Activated CD4-positive, CD25-positive, alpha-beta regulatory T cell (primary cell): Measurements from ENCODE around the gene MERTK.
"Not testable (repeated sequence)": the region's sequence is repeated elsewhere in the genome, so short reads cannot be mapped to it uniquely, and the experiment has no call there.

Experiments used
- DNase-seq, 4 experiments: peaks; one replicate each; lab custom pipeline; 2025; lab: John Stamatoyannopoulos, UW

MERTK gene

GRCh38 chr2:111909997-111910396 is 11.6 kb downstream of the MERTK start:
- DNase-seq = not testable (repeated sequence)

- no peak for DNase-seq
Observed at GRCh38 chr2:111910609-111911277, 12.3 kb downstream of the MERTK start.

GRCh38 chr2:111911295-111911977 is 13.0 kb downstream of the MERTK start:
- not testable (repeated sequence) for DNase-seq

GRCh38 chr2:111912547-111912946 is 14.1 kb downstream of the MERTK start:
- DNase-seq = no peak

GRCh38 chr2:111917106-111917505 is 18.7 kb downstream of the MERTK start:
- DNase-seq = no peak

- no peak for DNase-seq
Observed at GRCh38 chr2:111918383-111918806, 20.0 kb downstream of the MERTK start.

GRCh38 chr2:111919365-111919764 is 21.0 kb downstream of the MERTK start:
- DNase-seq = no peak

GRCh38 chr2:111919794-111920608 is 21.6 kb downstream of the MERTK start:
- no peak for DNase-seq

GRCh38 chr2:111923276-111923804 is 24.9 kb downstream of the MERTK start:
- DNase-seq = no peak

- DNase-seq = no peak
Observed at GRCh38 chr2:111924617-111925107, 26.3 kb downstream of the MERTK start.

GRCh38 chr2:111927723-111928122 is 29.3 kb downstream of the MERTK start:
- DNase-seq = no peak

GRCh38 chr2:111930409-111930808 is 32.0 kb downstream of the MERTK start:
- no peak for DNase-seq

- no peak for DNase-seq
Observed at GRCh38 chr2:111930875-111931274, 32.5 kb downstream of the MERTK start.

GRCh38 chr2:111932841-111933291 is 34.5 kb downstream of the MERTK start:
- no peak for DNase-seq

GRCh38 chr2:111933900-111934299 is 35.5 kb downstream of the MERTK start:
- not testable (repeated sequence) for DNase-seq

- no peak for DNase-seq
Observed at GRCh38 chr2:111936881-111937280, 38.5 kb downstream of the MERTK start.

GRCh38 chr2:111938392-111938791 is 40.0 kb downstream of the MERTK start:
- DNase-seq = no peak

GRCh38 chr2:111940333-111941196 is 42.2 kb downstream of the MERTK start:
- no peak for DNase-seq

GRCh38 chr2:111941531-111941930 is 43.1 kb downstream of the MERTK start:
- no peak for DNase-seq

GRCh38 chr2:111944531-111945210 is 46.3 kb downstream of the MERTK start:
- DNase-seq = no peak
